Activated CD8-positive, alpha-beta memory T cell treated with anti-CD3 and anti-CD28 coated beads, Interleukin-2, amount 50 U/mL, for 24 hours (primary cell): ENCODE measurements around the gene SAP30L.

ENCODE experiments used
- DNase-seq: peaks from one replicate; pipeline ENCODE4 v3.0.0-alpha.2; 2020; ENCODE audit errors: extremely low read depth

SAP30L gene

GRCh38 chr5:154509784-154510555 lies 64.2 kb downstream of the SAP30L start:
- no peak for DNase-seq
